GM18861 (cell line): ENCODE measurements around the gene GJC2.

ENCODE experiments used
- ATAC-seq: cut with Tn5 transposase; IDR thresholded peaks from one replicate; pipeline ENCODE4 v1.9.1; 2021; ENCODE audit not compliant: unreplicated experiment

GJC2 gene

GRCh38 chr1:228112617-228113016 is 37.1 kb upstream of the GJC2 start:
- ATAC-seq: no peak

- ATAC-seq: no peak
These were observed 34.9 kb upstream of the GJC2 start for GRCh38 chr1:228114827-228115226.

- ATAC-seq: no peak
These were observed 32.4 kb upstream of the GJC2 start for GRCh38 chr1:228117335-228117734.

- no peak for ATAC-seq
These were observed 31.7 kb upstream of the GJC2 start for GRCh38 chr1:228118040-228118439.

GRCh38 chr1:228120351-228120750 is 29.4 kb upstream of the GJC2 start:
- no peak for ATAC-seq

- ATAC-seq: no peak
These were observed 28.8 kb upstream of the GJC2 start for GRCh38 chr1:228120857-228121489.

GRCh38 chr1:228122921-228123441 is 26.7 kb upstream of the GJC2 start:
- no peak for ATAC-seq

GRCh38 chr1:228123505-228123904 is 26.2 kb upstream of the GJC2 start:
- no peak for ATAC-seq

- no peak for ATAC-seq
These were observed 24.5 kb upstream of the GJC2 start for GRCh38 chr1:228125185-228125584.

GRCh38 chr1:228131766-228132165 is 18.0 kb upstream of the GJC2 start:
- ATAC-seq: no peak

- ATAC-seq: no peak
These were observed 15.1 kb upstream of the GJC2 start for GRCh38 chr1:228134591-228134990.

- ATAC-seq: no peak
These were observed 12.8 kb upstream of the GJC2 start for GRCh38 chr1:228136901-228137300.

GRCh38 chr1:228139406-228139930 is 10.3 kb upstream of the GJC2 start:
- ATAC-seq: no peak

GRCh38 chr1:228139931-228140723 is 9.6 kb upstream of the GJC2 start, which contains the start of gene GUK1:
Gene GUK1 (plus strand): TSS chr1:228140279. CDS start chr1:228140303, 24 bp downstream.
- ATAC-seq: peak; percentile 86

GRCh38 chr1:228140724-228141225 is 9.0 kb upstream of the GJC2 start:
- no peak for ATAC-seq

- ATAC-seq: no peak
These were observed 8.3 kb upstream of the GJC2 start for GRCh38 chr1:228141226-228142044.

GRCh38 chr1:228142155-228142691 is 7.5 kb upstream of the GJC2 start:
- no peak for ATAC-seq

GRCh38 chr1:228142701-228143136 is 7.0 kb upstream of the GJC2 start:
- no peak for ATAC-seq

GRCh38 chr1:228143480-228144192 is 6.1 kb upstream of the GJC2 start:
- no peak for ATAC-seq
